Small intestine (tissue), 7 donors: ENCODE data around the gene ADD2. TPM values are rescaled to one million over a fixed set of nuclear protein-coding genes. Genes with fewer than 3 reads are reported as not detected.
A peak's percentile ranks its signal among the peaks of the same experiment; 100 is the strongest.

ENCODE experiments used
- DNase-seq, 2 donors: peaks; one replicate each; pipeline versions ENCODE4 v3.0.0 to v3.0.0-alpha.2; 2013
- FAIRE-seq: peaks from 2 replicates; lab custom pipeline; 2012; peaks lifted over from hg19 to GRCh38; lab: Jason Lieb, UNC
- H3K27ac ChIP-seq, 3 donors: one replicate each; pipeline ENCODE4 v1.5.1; 2013; ENCODE audit warnings: low read length in 2 of 3, mild to moderate bottlenecking in 2 of 3, control low read depth in 1 of 3, inconsistent platforms in 1 of 3, low read depth in 1 of 3, moderate library complexity in 1 of 3
- H3K27me3 ChIP-seq, 3 donors: one replicate each; pipeline ENCODE4 v1.6.1; 2013; ENCODE audit warnings: low read length in 3 of 3, inconsistent platforms in 1 of 3; ENCODE audit not compliant: control insufficient read depth in 3 of 3, insufficient read depth in 3 of 3
- H3K36me3 ChIP-seq, 3 donors: one replicate each; pipeline ENCODE4 v1.6.1; 2013; ENCODE audit warnings: low read length in 3 of 3, inconsistent platforms in 1 of 3, low read depth in 1 of 3, mild to moderate bottlenecking in 1 of 3, moderate library complexity in 1 of 3; ENCODE audit not compliant: control insufficient read depth in 3 of 3, insufficient read depth in 2 of 3
- H3K4me1 ChIP-seq, 3 donors: one replicate each; pipeline ENCODE4 v1.6.1; 2013; ENCODE audit warnings: low read length in 2 of 3, inconsistent platforms in 1 of 3, low read depth in 1 of 3, mild to moderate bottlenecking in 1 of 3, moderate library complexity in 1 of 3; ENCODE audit not compliant: control insufficient read depth in 3 of 3, insufficient read depth in 2 of 3
- H3K4me3 ChIP-seq, 3 donors: one replicate each; pipeline ENCODE4 v1.5.1; 2013; ENCODE audit warnings: low read length in 3 of 3, control low read depth in 1 of 3, inconsistent platforms in 1 of 3, low read depth in 1 of 3, mild to moderate bottlenecking in 1 of 3, moderate library complexity in 1 of 3
- H3K9me3 ChIP-seq, 2 donors: one replicate each; pipeline ENCODE4 v1.6.1; 2013; ENCODE audit warnings: low read depth in 1 of 2, low read length in 1 of 2; ENCODE audit not compliant: control insufficient read depth in 2 of 2, insufficient read depth in 1 of 2
- WGBS, 3 donors: extraction: QIAGEN DNeasy Blood & Tissue Kit; methylation state at CpG; one replicate each; pipeline ENCODE4 v1.1.7; 2013; 5-methylcytosine and 5-hydroxymethylcytosine counted together
- polyA plus RNA-seq, 4 donors: library from polyadenylated mRNA; stranded (reverse) in 3 of 4; unstranded in 1 of 4; fragments of 200-250 nt in 3 of 4; fragments of 120-200 nt in 1 of 4; gene quantifications; one replicate each; pipeline versions ENCODE4 v1.2.1 to v1.2.3, GENCODE V29; 2013
- donor health status: healthy with polysubstance abuse.
- donor health status: control.
- donor health status: control.
- donor health status: Bipolar disorder and iron deficiency.
- donor health status: healthy.

Gene ADD2
- polyA plus RNA-seq, 4 donors: under 0.01 to 1.7 (median 0.25) TPM; not detected in 1

DNA sequence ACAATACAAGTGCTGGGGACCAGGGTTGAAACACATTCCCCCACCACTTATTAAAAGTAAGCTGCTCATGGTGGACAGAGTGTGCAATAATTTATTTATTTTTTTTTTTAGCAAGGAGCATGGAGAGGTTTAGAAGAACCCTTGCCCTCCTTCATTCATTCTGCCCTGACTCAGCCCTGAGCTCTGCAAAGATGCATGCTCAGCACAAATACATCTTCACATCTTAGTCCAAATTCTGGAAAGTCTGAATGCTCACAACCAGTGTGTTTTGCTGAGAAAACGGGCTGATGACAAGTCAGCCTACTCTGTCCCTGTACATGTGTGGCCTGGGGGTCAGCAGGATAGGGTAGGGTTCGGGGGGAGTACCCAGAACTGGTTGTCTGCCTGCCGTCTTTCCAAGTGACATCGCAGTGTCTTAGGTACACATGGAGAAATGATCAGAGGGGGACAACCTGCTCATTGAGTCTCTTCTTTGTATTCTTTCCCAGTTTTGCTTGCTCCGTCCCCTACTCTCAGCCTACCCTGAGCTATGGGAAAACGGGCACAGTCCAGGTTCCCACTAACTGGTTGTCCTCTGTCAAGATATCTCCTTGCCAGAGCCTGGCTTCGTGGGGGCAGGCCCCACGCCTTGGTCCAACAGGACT lies 76.4 kb downstream of the ADD2 start:
- FAIRE-seq: no peak
- no peaks in the 10 kb centered on the region for H3K36me3 ChIP-seq
- no peak overlapping the region for H3K4me3 ChIP-seq
- no peaks in the 10 kb centered on the region for H3K4me1 ChIP-seq
- DNase-seq: no peak
- 76 to 77% (median 76%) methylated on average over 8 of the region's 8 CpGs for WGBS, 3 donors
- no peak overlapping the region for H3K27ac ChIP-seq
- no peaks in the 10 kb centered on the region for H3K9me3 ChIP-seq
- peaks cover 0 to 6% (median 2%) of the 10 kb centered on the region in 3 donors for H3K27me3 ChIP-seq

DNA sequence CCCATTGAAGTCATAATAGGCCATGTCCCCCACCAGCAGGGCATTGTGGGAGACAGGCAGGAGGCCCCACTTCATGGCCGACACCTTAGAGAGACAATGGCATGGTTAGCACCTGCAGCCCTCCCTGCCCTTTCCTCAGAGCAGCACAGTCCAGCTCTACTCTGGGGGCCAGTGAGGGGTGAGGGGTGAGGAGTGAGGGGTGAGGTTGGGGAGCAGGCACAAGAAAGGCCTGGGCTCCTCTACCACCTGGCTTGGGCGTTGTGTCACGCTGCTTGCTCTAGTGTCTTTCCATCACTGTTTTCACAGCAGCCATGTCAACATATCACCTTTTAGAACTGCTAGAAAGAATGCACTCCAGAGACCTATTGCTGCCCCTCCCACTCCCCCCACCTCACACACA lies 77.2 kb downstream of the ADD2 start:
- Histone ChIP-seq H3K36me3 (no peaks in the 10 kb centered on the region), H3K4me3 (no peak overlapping the region), H3K4me1 (no peaks in the 10 kb centered on the region), H3K27me3 (peaks cover 0 to 9% (median 2%) of the 10 kb centered on the region in 3 donors), H3K9me3 (no peaks in the 10 kb centered on the region), H3K27ac (no peak overlapping the region)
- 77 to 81% (median 79%) methylated on average over 3 of the region's 3 CpGs for WGBS, 3 donors
- DNase-seq (no peak), FAIRE-seq (no peak)

DNA sequence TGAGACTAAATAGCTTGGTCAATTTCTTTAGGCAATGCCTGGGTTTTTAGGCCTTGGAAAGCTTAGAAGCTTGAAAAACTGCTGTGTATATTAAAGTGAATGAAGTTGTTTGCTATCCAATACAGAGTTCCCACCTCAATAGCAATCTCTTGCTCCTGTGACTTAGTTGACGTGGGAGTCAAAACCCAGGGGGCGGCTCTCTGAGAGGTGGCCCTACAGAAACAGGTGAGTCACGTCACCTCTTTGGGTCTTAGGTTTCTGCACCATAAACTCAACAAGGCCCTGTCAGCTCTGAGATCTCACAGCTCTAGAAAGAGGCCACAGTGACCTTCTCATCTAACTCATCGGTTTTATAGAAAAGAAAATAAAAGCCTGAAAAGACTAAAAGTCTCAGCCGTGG lies 79.6 kb downstream of the ADD2 start:
- DNase-seq: no peak
- FAIRE-seq: no peak
- no peaks in the 10 kb centered on the region for H3K9me3 ChIP-seq
- no peaks in the 10 kb centered on the region for H3K36me3 ChIP-seq
- H3K27me3 ChIP-seq: peaks cover 0 to 7% (median 0%) of the 10 kb centered on the region in 3 donors
- no peak overlapping the region for H3K4me3 ChIP-seq
- WGBS, 3 donors: 88 to 92% (median 92%) methylated on average over 5 of the region's 5 CpGs
- no peaks in the 10 kb centered on the region for H3K4me1 ChIP-seq
- H3K27ac ChIP-seq: no peak overlapping the region

DNA sequence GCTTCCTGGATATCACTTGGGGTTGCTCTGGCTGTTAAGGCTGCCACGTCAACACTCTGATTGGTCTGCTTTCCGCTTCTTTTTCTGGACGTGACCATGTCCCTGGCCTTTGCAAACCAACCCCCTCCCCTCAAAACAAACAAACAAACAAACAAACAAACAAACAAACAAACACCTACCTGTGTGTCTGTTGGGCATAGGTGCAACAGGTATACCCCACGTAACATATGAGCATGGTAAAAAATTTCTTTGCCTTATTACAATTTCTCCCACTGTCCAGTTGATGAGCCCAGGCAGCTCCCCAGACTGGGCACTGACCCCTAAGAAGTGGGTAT lies 80.6 kb downstream of the ADD2 start:
- peaks cover 0 to 7% (median 0%) of the 10 kb centered on the region in 3 donors for H3K27me3 ChIP-seq
- H3K4me1 ChIP-seq: no peaks in the 10 kb centered on the region
- DNase-seq: no peak
- H3K36me3 ChIP-seq: no peaks in the 10 kb centered on the region
- no peaks in the 10 kb centered on the region for H3K9me3 ChIP-seq
- FAIRE-seq: no peak
- H3K27ac ChIP-seq: no peak overlapping the region
- 88 to 93% (median 93%) methylated on average over 4 of the region's 4 CpGs for WGBS, 3 donors
- no peak overlapping the region for H3K4me3 ChIP-seq

DNA sequence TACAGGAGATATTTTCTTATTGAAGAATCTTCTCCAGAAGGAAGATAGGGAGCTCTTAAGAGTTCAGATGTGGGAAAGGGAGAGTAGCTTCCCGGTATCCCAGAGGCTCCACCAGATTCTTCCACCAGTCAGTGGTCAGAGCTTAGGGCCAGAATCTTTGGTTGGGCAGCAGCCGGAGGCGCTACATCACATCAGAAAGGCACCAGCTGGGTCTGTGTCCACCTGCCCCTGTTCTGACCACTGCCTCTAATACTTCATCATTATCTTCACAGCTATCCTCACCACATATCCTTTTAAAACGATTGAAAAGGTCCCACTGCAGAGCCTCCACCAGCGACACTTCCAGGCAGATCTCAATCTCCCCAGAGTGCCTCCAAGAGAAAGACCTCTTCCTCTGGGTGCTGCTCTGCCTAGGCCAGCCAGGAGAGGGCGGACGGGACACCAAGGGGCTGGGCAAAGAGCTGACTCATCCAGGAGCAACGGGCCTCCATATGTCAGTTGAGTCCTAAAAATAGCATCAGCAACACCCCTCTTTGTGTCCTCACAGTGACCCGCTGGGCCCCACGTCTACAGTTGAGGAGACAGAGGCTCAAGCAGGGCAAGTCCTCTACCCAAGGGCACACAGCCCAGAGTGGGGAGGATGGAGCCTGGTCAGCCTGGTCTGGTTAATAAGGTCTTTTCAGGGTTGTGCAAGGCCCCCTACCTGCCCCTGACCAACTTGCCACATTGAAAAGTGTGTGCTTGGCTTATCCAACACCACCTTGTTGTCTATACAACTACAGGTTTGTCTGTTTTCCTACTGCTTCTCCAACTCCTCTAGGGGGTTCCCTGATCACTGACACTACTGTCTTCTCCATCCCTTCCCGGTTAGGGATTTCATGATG lies 81.2 kb downstream of the ADD2 start:
- no peaks in the 10 kb centered on the region for H3K4me1 ChIP-seq
- H3K9me3 ChIP-seq: no peaks in the 10 kb centered on the region
- DNase-seq: peak in 1 of 2 donors; percentile 2
- FAIRE-seq: no peak
- WGBS, 3 donors: 55 to 56% (median 55%) methylated on average over 11 of the region's 11 CpGs
- H3K27ac ChIP-seq: no peak overlapping the region
- peaks cover 0 to 7% (median 0%) of the 10 kb centered on the region in 3 donors for H3K27me3 ChIP-seq
- H3K4me3 ChIP-seq: no peak overlapping the region
- no peaks in the 10 kb centered on the region for H3K36me3 ChIP-seq

DNA sequence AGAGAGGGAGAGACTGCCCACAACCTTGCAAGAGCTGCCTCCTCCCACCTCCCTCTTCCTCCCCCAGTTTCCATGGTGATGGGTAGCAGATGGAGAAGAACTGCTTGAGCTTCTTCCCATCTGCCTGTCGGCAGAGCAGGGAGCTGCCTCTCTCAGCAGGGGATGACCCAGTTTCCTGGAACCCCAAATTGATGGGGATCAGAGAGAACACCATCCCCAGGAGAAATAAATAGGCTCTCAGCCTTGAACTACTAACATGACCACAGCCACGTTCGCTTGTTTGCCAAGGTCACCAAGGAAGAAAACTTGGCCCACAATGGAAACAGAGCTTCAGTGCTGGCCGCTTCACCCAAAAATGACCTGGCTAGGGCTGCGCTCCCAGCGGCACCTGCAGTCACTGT lies 82.2 kb downstream of the ADD2 start:
- peaks cover 0 to 4% (median 0%) of the 10 kb centered on the region in 3 donors for H3K27me3 ChIP-seq
- H3K36me3 ChIP-seq: no peaks in the 10 kb centered on the region
- H3K4me1 ChIP-seq: no peaks in the 10 kb centered on the region
- FAIRE-seq: no peak
- no peak for DNase-seq
- 69 to 72% (median 71%) methylated on average over 6 of the region's 6 CpGs for WGBS, 3 donors
- no peak overlapping the region for H3K4me3 ChIP-seq
- no peaks in the 10 kb centered on the region for H3K9me3 ChIP-seq
- no peak overlapping the region for H3K27ac ChIP-seq

DNA sequence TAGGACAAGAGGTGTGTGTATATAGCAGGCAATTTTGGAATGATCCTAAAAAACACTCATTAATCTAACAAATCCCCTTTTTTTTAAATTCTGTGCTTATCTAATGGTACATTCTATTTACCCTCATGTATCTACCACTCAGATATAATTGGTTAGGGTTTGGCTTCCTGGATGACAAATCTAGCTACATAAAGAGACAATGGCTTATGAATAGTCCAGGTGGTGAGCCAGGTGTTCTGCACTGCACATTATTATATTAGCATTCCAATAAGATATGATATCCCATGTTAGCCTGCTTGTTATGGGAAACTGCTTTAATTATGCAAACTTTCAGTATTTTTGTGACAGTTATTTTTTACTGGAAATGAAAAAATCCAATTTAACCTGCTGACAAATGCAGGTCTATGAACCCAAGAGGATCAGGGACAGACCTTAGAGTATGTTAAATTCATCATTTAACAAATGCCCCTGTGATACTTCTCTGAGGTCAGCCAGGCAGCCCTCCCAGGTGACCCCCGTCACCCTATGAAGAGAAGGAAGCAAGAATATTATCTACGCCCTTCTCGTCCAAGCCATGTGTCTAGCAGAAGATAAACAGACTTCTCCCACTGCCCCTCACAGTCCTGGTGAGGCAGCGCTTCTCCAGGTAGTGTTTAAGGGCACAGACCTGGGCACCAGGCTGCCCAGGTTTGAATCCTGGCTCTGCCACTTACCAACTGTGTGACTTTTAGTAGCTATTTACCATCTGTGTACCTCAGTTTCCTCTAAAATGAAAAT lies 83.0 kb downstream of the ADD2 start:
- Histone ChIP-seq H3K27me3 (peaks cover 0 to 4% (median 0%) of the 10 kb centered on the region in 3 donors), H3K9me3 (no peaks in the 10 kb centered on the region), H3K27ac (no peak overlapping the region), H3K36me3 (no peaks in the 10 kb centered on the region), H3K4me3 (no peak overlapping the region), H3K4me1 (no peaks in the 10 kb centered on the region)
- FAIRE-seq (no peak), DNase-seq (no peak)
- WGBS, 3 donors: 70 to 82% (median 76%) methylated on average over 4 of the region's 4 CpGs

DNA sequence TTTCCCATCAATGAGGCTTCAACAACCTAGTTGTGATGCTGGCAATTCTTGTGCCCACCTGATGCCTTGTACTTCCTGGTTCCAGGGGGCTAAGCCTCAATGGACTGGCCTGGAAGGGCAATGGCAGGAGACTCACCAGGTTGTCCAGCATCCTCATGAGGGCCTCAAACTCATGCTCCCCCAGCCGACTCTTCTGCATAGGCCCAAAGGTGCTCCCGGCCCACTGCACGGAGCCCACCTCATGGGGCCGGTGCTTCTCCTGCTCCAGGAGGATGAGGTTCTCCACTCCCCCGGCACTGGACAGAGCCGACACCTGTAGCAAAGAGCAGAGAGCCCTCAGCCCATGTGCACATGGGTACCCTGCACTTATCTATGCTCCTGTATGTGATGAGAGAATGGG lies 84.5 kb downstream of the ADD2 start:
- Histone ChIP-seq H3K9me3 (no peaks in the 10 kb centered on the region), H3K27ac (no peak overlapping the region), H3K27me3 (peaks cover 0 to 4% (median 0%) of the 10 kb centered on the region in 3 donors), H3K4me3 (no peak overlapping the region), H3K36me3 (no peaks in the 10 kb centered on the region), H3K4me1 (no peaks in the 10 kb centered on the region)
- DNase-seq (no peak), FAIRE-seq (no peak)
- 92 to 97% (median 95%) methylated on average over 6 of the region's 6 CpGs for WGBS, 3 donors
